Fibroblast of the conjunctiva (primary cell): ENCODE data around the gene SAP30BP.

Experiments used
- DNase-seq: peaks from one replicate; pipeline ENCODE4 v3.0.0-alpha.2; 2010; ENCODE audit warnings: low read depth

The SAP30BP gene

GRCh38 chr17:75649687-75650086 is 17.5 kb upstream of the SAP30BP start:
- no peak for DNase-seq

- DNase-seq: no peak
Observed at GRCh38 chr17:75650874-75651273, 16.3 kb upstream of the SAP30BP start.

GRCh38 chr17:75652341-75652740 is 14.8 kb upstream of the SAP30BP start:
- no peak for DNase-seq

- no peak for DNase-seq
Observed at GRCh38 chr17:75652934-75653549, 14.1 kb upstream of the SAP30BP start.

- DNase-seq: no peak
Observed at GRCh38 chr17:75654176-75654575, 13.0 kb upstream of the SAP30BP start.

GRCh38 chr17:75658237-75658636 is 8.9 kb upstream of the SAP30BP start:
- no peak for DNase-seq

- DNase-seq: no peak
Observed at GRCh38 chr17:75661531-75661930, 5.6 kb upstream of the SAP30BP start.

- no peak for DNase-seq
Observed at GRCh38 chr17:75662511-75662910, 4.6 kb upstream of the SAP30BP start.

GRCh38 chr17:75664099-75664549 is 3.0 kb upstream of the SAP30BP start:
- no peak for DNase-seq

- no peak for DNase-seq
Observed at GRCh38 chr17:75665981-75666380, 1.2 kb upstream of the SAP30BP start.

- DNase-seq: no peak
Observed at GRCh38 chr17:75667825-75668224, 687 bp downstream of the SAP30BP start.

GRCh38 chr17:75668489-75668888 is 1.4 kb downstream of the SAP30BP start:
- no peak for DNase-seq

- DNase-seq: no peak
Observed at GRCh38 chr17:75670868-75671267, 3.7 kb downstream of the SAP30BP start.

GRCh38 chr17:75672011-75672410 is 4.9 kb downstream of the SAP30BP start:
- DNase-seq: no peak

- DNase-seq: no peak
Observed at GRCh38 chr17:75673487-75673886, 6.3 kb downstream of the SAP30BP start.

GRCh38 chr17:75676461-75676860 is 9.3 kb downstream of the SAP30BP start:
- DNase-seq: no peak

GRCh38 chr17:75679706-75680211 is 12.6 kb downstream of the SAP30BP start:
- no peak for DNase-seq

GRCh38 chr17:75680431-75680830 is 13.3 kb downstream of the SAP30BP start:
- no peak for DNase-seq

- DNase-seq: no peak
Observed at GRCh38 chr17:75681289-75681688, 14.2 kb downstream of the SAP30BP start.

GRCh38 chr17:75683583-75683982 is 16.4 kb downstream of the SAP30BP start:
- no peak for DNase-seq

GRCh38 chr17:75684249-75684648 is 17.1 kb downstream of the SAP30BP start:
- no peak for DNase-seq

- no peak for DNase-seq
Observed at GRCh38 chr17:75684924-75685323, 17.8 kb downstream of the SAP30BP start.

GRCh38 chr17:75685499-75685898 is 18.4 kb downstream of the SAP30BP start:
- DNase-seq: no peak

- no peak for DNase-seq
Observed at GRCh38 chr17:75688209-75688825, 21.2 kb downstream of the SAP30BP start.
